VCaP (cell line): ENCODE data around the gene DENND1A.

Experiments used
- H3K27ac ChIP-seq: fragments of 450-650 bp; 2 replicates; pipeline ENCODE4 v1.5.1; 2017
- TF ChIP-seq, protein P1 (sequence below): fragments of 450-650 bp; conservative IDR thresholded peaks from 2 replicates; pipeline ENCODE4 v1.5.1; 2017; ENCODE audit warnings: mild to moderate bottlenecking, moderate library complexity

DENND1A gene

GRCh38 chr9:123967323-123967722 lies 37.4 kb upstream of the DENND1A start:
- TF ChIP-seq, protein P1, sequence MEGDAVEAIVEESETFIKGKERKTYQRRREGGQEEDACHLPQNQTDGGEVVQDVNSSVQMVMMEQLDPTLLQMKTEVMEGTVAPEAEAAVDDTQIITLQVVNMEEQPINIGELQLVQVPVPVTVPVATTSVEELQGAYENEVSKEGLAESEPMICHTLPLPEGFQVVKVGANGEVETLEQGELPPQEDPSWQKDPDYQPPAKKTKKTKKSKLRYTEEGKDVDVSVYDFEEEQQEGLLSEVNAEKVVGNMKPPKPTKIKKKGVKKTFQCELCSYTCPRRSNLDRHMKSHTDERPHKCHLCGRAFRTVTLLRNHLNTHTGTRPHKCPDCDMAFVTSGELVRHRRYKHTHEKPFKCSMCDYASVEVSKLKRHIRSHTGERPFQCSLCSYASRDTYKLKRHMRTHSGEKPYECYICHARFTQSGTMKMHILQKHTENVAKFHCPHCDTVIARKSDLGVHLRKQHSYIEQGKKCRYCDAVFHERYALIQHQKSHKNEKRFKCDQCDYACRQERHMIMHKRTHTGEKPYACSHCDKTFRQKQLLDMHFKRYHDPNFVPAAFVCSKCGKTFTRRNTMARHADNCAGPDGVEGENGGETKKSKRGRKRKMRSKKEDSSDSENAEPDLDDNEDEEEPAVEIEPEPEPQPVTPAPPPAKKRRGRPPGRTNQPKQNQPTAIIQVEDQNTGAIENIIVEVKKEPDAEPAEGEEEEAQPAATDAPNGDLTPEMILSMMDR, result no peak
- H3K27ac ChIP-seq, result no peak overlapping the region

DNA sequence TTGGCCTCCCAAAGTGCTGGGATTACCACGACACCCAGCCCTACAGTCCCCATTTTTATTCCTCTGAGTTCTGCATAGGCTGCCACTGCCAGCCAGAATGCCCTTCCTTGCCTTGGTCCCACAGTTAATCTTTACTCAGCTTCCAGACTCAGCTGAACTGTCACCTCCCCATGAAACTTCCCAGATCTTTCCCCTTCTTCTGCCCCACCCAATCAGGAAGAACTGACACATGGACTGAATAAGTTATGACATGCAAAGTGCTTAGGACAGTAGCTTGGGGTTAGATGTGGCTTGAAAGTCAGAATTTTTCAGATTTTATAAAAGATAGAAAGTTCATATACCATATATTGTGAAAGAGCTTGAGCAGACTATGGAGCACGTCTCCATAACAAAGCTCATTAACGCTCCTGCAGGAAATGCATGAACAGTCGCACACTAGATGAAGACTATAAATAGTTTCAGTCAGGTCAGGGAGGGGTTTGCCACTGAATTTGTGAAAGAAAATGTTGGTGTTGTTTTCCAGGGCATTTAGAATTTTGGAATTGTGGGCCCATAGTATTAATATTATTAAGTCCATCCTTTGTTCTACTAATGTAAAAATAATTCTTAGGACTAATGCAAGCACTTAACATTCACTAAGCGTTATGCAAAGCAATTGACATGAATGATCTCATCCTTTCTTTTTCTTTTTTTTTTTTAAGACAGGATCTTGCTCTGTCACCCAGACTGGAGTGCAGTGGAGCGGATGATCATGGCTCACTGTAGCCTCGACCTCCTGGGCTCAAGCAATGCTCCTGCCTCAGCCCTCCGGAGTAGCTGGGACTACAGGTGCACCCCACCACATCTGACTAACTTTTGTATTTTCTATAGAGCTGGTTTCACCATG lies 36.1 kb upstream of the DENND1A start:
- TF ChIP-seq, protein P1, result no peak
- no peak overlapping the region for H3K27ac ChIP-seq

GRCh38 chr9:123964761-123965160 lies 34.8 kb upstream of the DENND1A start:
- TF ChIP-seq, protein P1, result no peak
- no peak overlapping the region for H3K27ac ChIP-seq

- TF ChIP-seq, protein P1, result peak; percentile 25; the same call in 1 of the 2 replicates
- H3K27ac ChIP-seq, result no peak overlapping the region
Measured at GRCh38 chr9:123960965-123961364, 31.0 kb upstream of the DENND1A start.

DNA sequence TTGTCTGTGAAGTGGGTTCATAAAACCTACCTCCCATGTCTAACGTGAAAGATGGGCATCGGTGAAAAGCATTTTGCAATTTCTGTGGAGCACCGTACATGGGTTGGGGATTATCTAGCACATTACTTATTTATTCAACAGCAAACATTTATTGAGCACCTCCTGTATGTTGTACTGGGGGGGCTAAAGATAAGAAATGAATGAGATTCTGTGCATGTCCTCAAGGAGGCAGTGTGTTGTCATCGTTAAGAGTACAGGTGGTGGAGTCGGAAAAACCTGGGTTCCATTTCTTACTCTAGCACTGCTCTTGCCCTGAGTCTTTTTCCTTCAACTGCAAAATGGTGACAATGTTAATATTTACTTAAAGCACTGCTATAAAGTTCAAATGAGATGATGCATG lies 30.4 kb upstream of the DENND1A start:
- TF ChIP-seq, protein P1, result no peak
- H3K27ac ChIP-seq, result no peak overlapping the region

GRCh38 chr9:123959787-123960186 lies 29.9 kb upstream of the DENND1A start:
- TF ChIP-seq, protein P1, result no peak
- H3K27ac ChIP-seq, result no peak overlapping the region

GRCh38 chr9:123957731-123958130 lies 27.8 kb upstream of the DENND1A start:
- TF ChIP-seq, protein P1, result no peak
- H3K27ac ChIP-seq, result no peak overlapping the region
